Lower leg skin (tissue), 3 donors: Measurements from ENCODE around the gene ZSCAN5A.

Experiments used
- POLR2A ChIP-seq, 2 donors: fragments of 450-650 bp; IDR thresholded peaks; one replicate each; pipeline ENCODE4 v1.6.1; 2016 to 2017; ENCODE audit warnings: antibody characterized with exemption in 2 of 2, mild to moderate bottlenecking in 1 of 2, moderate library complexity in 1 of 2
- TF ChIP-seq, protein P1 (sequence below), 3 donors: fragments of 450-650 bp; IDR thresholded peaks; one replicate each; pipeline ENCODE4 v1.5.1; 2016; ENCODE audit warnings: antibody characterized with exemption in 3 of 3, mild to moderate bottlenecking in 3 of 3, moderate library complexity in 2 of 3

- TF ChIP-seq, protein P1, sequence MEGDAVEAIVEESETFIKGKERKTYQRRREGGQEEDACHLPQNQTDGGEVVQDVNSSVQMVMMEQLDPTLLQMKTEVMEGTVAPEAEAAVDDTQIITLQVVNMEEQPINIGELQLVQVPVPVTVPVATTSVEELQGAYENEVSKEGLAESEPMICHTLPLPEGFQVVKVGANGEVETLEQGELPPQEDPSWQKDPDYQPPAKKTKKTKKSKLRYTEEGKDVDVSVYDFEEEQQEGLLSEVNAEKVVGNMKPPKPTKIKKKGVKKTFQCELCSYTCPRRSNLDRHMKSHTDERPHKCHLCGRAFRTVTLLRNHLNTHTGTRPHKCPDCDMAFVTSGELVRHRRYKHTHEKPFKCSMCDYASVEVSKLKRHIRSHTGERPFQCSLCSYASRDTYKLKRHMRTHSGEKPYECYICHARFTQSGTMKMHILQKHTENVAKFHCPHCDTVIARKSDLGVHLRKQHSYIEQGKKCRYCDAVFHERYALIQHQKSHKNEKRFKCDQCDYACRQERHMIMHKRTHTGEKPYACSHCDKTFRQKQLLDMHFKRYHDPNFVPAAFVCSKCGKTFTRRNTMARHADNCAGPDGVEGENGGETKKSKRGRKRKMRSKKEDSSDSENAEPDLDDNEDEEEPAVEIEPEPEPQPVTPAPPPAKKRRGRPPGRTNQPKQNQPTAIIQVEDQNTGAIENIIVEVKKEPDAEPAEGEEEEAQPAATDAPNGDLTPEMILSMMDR (IDR thresholded peaks at IDR 0.05), result no peak
- TF ChIP-seq POLR2A (IDR thresholded peaks at IDR 0.05), result no peak
These were observed 112.7 kb downstream of the ZSCAN5A start, which contains the start of gene ZSCAN5C for GRCh38 chr19:56201973-56202372.
